HEK293 (cell line): ENCODE results near the gene TRMU.

Experiments used
- CTCF ChIA-PET: fragments of 350-600 bp; formaldehyde crosslinking; extraction: SDS; loops from one replicate; lab custom pipeline; 2021; ENCODE audit warnings: antibody characterized with exemption; lab: Yijun Ruan, JAX
- POLR2A ChIA-PET: fragments of 300-600 bp; formaldehyde crosslinking; extraction: SDS; loops from one replicate; lab custom pipeline; 2020; ENCODE audit warnings: antibody characterized with exemption, inconsistent platforms; lab: Yijun Ruan, JAX
- H3K27ac ChIP-seq: fragments of 200-500 bp; sonication (Bioruptor generic); 2 replicates; pipeline ENCODE4 v1.5.1; 2014; ENCODE audit warnings: low read depth, low read length, control low read depth, inconsistent platforms; ENCODE audit errors: extremely low read depth
- H3K36me3 ChIP-seq, 2 experiments: fragments of 200-500 bp in 1 of 2; sonication (Bioruptor generic) in 1 of 2; 1 replicate in 1 of 2; 2 replicates in 1 of 2; pipeline ENCODE4 v1.5.1; 2014 to 2017; ENCODE audit warnings: inconsistent platforms in 2 of 2, low read length in 2 of 2; ENCODE audit not compliant: control insufficient read depth in 2 of 2, insufficient read depth in 1 of 2
- H3K4me1 ChIP-seq: fragments of 200-500 bp; sonication (Bioruptor generic); 2 replicates; pipeline ENCODE4 v1.5.1; 2014; ENCODE audit warnings: mild to moderate bottlenecking, low read length, inconsistent platforms; ENCODE audit not compliant: control insufficient read depth, insufficient read depth
- H3K4me3 ChIP-seq: 2 replicates; pipeline ENCODE4 v1.5.1; 2011; ENCODE audit warnings: low read depth, mild to moderate bottlenecking, control low read depth, low read length, moderate library complexity
- H3K9me3 ChIP-seq: fragments of 200-500 bp; sonication (Bioruptor generic); 2 replicates; pipeline ENCODE4 v1.5.1; 2014; ENCODE audit warnings: low read depth, low read length, inconsistent platforms; ENCODE audit not compliant: control insufficient read depth, insufficient read depth
- BCL11A ChIP-seq: fragments of 450-650 bp; formaldehyde crosslinking; IDR thresholded peaks from 2 replicates; pipeline ENCODE4 v1.5.1; 2016; ENCODE audit warnings: low read depth, missing biosample characterization, missing genetic modification characterization
- BCL11B ChIP-seq: fragments of 450-650 bp; formaldehyde crosslinking; IDR thresholded peaks from 2 replicates; pipeline ENCODE4 v1.5.1; 2016; ENCODE audit warnings: low read depth, missing biosample characterization, missing genetic modification characterization
- BCL6B ChIP-seq: fragments of 450-650 bp; formaldehyde crosslinking; IDR thresholded peaks from 2 replicates; pipeline ENCODE4 v1.5.1; 2017; ENCODE audit warnings: missing biosample characterization, missing genetic modification characterization
- SCRT1 ChIP-seq: fragments of 450-650 bp; formaldehyde crosslinking; IDR thresholded peaks from 2 replicates; pipeline ENCODE4 v1.5.1; 2016; ENCODE audit warnings: missing biosample characterization, missing genetic modification characterization, borderline replicate concordance
- TRIM28 ChIP-seq: IDR thresholded peaks from 2 replicates; pipeline ENCODE4 v1.6.1; 2011; ENCODE audit warnings: low read length, control low read depth, borderline replicate concordance
- ZBTB1 ChIP-seq: fragments of 450-650 bp; formaldehyde crosslinking; IDR thresholded peaks from 2 replicates; pipeline ENCODE4 v1.5.1; 2016; ENCODE audit warnings: missing biosample characterization, missing genetic modification characterization
- ZNF157 ChIP-seq: fragments of 450-650 bp; formaldehyde crosslinking; IDR thresholded peaks from 2 replicates; pipeline ENCODE4 v1.5.1; 2016; ENCODE audit warnings: missing biosample characterization, missing genetic modification characterization
- ZNF16 ChIP-seq: fragments of 450-650 bp; formaldehyde crosslinking; IDR thresholded peaks from 2 replicates; pipeline ENCODE4 v1.5.1; 2016; ENCODE audit warnings: low read depth, missing biosample characterization, missing genetic modification characterization
- ZNF174 ChIP-seq: fragments of 450-650 bp; formaldehyde crosslinking; IDR thresholded peaks from 2 replicates; pipeline ENCODE4 v1.5.0; 2017; ENCODE audit warnings: missing biosample characterization, mild to moderate bottlenecking, missing genetic modification characterization
- ZNF2 ChIP-seq: fragments of 450-650 bp; formaldehyde crosslinking; IDR thresholded peaks from 2 replicates; pipeline ENCODE4 v1.5.1; 2016; ENCODE audit warnings: missing biosample characterization, missing genetic modification characterization
- ZNF202 ChIP-seq: fragments of 450-650 bp; formaldehyde crosslinking; IDR thresholded peaks from 2 replicates; pipeline ENCODE4 v1.5.1; 2016; ENCODE audit warnings: missing biosample characterization, missing genetic modification characterization, borderline replicate concordance
- ZNF292 ChIP-seq: fragments of 450-650 bp; formaldehyde crosslinking; IDR thresholded peaks from 2 replicates; pipeline ENCODE4 v1.5.1; 2016; ENCODE audit warnings: low read depth, missing biosample characterization, missing genetic modification characterization, borderline replicate concordance
- ZNF311 ChIP-seq: fragments of 450-650 bp; formaldehyde crosslinking; IDR thresholded peaks from 2 replicates; pipeline ENCODE4 v1.5.1; 2017; ENCODE audit warnings: missing biosample characterization, missing genetic modification characterization, borderline replicate concordance
- ZNF596 ChIP-seq: fragments of 450-650 bp; IDR thresholded peaks from 2 replicates; pipeline ENCODE4 v1.5.0; 2018; ENCODE audit warnings: missing biosample characterization, mild to moderate bottlenecking, missing genetic modification characterization, moderate library complexity
- ZNF621 ChIP-seq: fragments of 450-650 bp; formaldehyde crosslinking; IDR thresholded peaks from 2 replicates; pipeline ENCODE4 v1.5.1; 2017; ENCODE audit warnings: missing biosample characterization, missing genetic modification characterization
- ZNF626 ChIP-seq: fragments of 450-650 bp; sonication (Bioruptor Pico); formaldehyde crosslinking; IDR thresholded peaks from 2 replicates; pipeline ENCODE4 v1.5.1; 2018; ENCODE audit warnings: missing biosample characterization, missing genetic modification characterization, inconsistent platforms
- ZNF664 ChIP-seq: fragments of 450-650 bp; formaldehyde crosslinking; IDR thresholded peaks from 2 replicates; pipeline ENCODE4 v1.5.1; 2016; ENCODE audit warnings: missing biosample characterization, missing genetic modification characterization
- ZNF670 ChIP-seq: fragments of 450-650 bp; formaldehyde crosslinking; IDR thresholded peaks from 2 replicates; pipeline ENCODE4 v1.5.1; 2016; ENCODE audit warnings: missing biosample characterization, missing genetic modification characterization, low read depth
- TF ChIP-seq, protein P1 (sequence below): fragments of 450-650 bp; formaldehyde crosslinking; IDR thresholded peaks from 2 replicates; pipeline ENCODE4 v1.5.1; 2016; ENCODE audit warnings: missing biosample characterization, missing genetic modification characterization

TRMU gene

DNA sequence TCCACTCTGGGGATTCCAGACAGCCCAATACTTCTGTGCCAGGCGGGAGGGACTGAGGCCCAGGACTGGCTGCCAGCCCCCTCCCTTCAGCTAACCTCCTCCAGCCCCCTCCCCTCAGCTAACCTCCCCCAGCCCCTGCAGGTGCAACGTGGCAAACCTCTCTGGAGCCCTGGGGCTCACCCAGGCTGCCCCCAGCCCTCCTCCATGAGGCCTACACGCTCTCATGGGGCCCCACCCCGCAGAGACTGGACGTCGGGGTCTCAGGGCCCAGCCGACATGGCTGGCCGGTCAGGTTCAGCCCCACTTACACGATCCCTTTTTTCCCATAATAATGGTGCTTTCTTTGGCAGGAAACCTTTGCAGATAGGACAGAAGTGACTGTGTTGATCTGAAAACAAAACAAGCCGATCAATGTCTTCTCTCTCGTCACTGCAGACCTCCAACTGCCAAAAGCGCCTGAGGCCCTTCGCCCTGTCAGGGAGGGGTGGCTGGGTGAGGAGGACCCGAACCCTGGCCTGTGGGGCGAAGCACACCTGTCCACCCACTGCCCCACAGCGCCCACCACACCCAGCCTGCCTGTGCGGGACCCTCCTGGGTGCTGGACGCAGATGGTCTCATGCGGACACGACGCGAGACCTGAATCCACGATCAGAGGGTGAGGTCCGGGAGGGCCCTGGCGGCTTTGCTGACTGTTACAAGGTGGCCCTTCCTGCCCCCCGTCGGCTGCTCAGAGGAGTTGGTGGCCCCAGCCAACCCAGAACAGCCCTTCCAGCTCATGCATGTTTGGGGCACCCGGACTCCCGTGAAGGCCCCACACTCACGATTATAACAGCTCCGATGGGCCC lies 33.6 kb downstream of the TRMU start (continued):
- TF ChIP-seq ZBTB1 (tag by site-specific recombination) (no peak), SCRT1 (tag by site-specific recombination) (no peak), ZNF596 (tag by site-specific recombination) (no peak)

GRCh38 chr22:46369716-46370583 lies 34.4 kb downstream of the TRMU start:
- H3K9me3 ChIP-seq = no peaks in the 10 kb centered on the region
- no peak for TF ChIP-seq ZNF16 (tag by site-specific recombination)
- TF ChIP-seq, protein P1, sequence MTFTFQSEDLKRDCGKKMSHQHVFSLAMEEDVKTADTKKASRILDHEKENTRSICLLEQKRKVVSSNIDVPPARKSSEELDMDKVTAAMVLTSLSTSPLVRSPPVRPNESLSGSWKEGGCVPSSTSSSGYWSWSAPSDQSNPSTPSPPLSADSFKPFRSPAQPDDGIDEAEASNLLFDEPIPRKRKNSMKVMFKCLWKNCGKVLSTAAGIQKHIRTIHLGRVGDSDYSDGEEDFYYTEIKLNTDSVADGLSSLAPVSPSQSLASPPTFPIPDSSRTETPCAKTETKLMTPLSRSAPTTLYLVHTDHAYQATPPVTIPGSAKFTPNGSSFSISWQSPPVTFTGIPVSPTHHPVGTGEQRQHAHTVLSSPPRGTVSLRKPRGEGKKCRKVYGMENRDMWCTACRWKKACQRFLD (tag by site-specific recombination) = no peak
- no peak for TF ChIP-seq BCL11B (tag by site-specific recombination)
- no peak for TF ChIP-seq TRIM28
- no peak for TF ChIP-seq ZNF664 (tag by site-specific recombination)
- TF ChIP-seq ZNF157 (tag by site-specific recombination) = no peak
- no peak for TF ChIP-seq ZNF621
- TF ChIP-seq BCL6B (tag by site-specific recombination) = no peak
- TF ChIP-seq ZNF626 (tag by site-specific recombination) = no peak
- TF ChIP-seq ZNF174 (tag by site-specific recombination) = no peak
- no peak for TF ChIP-seq BCL11A (tag by site-specific recombination)
- TF ChIP-seq ZNF311 = no peak
- no peak for TF ChIP-seq ZNF292 (tag by site-specific recombination)
- TF ChIP-seq ZNF670 (tag by site-specific recombination) = no peak
- no peak for TF ChIP-seq ZNF202
- no peak for TF ChIP-seq ZNF2
- TF ChIP-seq, all 188 proteins: peak for 0
- H3K27ac ChIP-seq = no peak overlapping the region
- no peak overlapping the region for H3K4me3 ChIP-seq
- peaks cover 9% of the 10 kb centered on the region; the same call in 1 of the 2 replicates for H3K4me1 ChIP-seq
- POLR2A ChIA-PET = no interaction called here
- H3K36me3 ChIP-seq = peaks cover 0 to 21% of the 10 kb centered on the region in 2 experiments; a peak in 2 of 3 replicates
- CTCF ChIA-PET = interaction anchor here (0.6 to 0.7 kb wide), 2 partner anchors 52 to 75 kb away, joined by 3 to 4 read pairs; no protein-coding TSS in a partner anchor
